B cell (primary cell): ENCODE data around the gene SNED1.

ENCODE experiments used
- CTCF ChIP-seq: fragments of 200-600 bp; IDR thresholded peaks from one replicate; pipeline ENCODE4 v1.8.0; 2022; ENCODE audit warnings: antibody characterized with exemption, mild to moderate bottlenecking
- EZH2 ChIP-seq: IDR thresholded peaks from 2 replicates; pipeline ENCODE4 v1.6.1; 2012; ENCODE audit warnings: borderline replicate concordance, low read depth, mild to moderate bottlenecking, moderate library complexity, low read length; ENCODE audit not compliant: insufficient read depth, poor library complexity, severe bottlenecking

DNA sequence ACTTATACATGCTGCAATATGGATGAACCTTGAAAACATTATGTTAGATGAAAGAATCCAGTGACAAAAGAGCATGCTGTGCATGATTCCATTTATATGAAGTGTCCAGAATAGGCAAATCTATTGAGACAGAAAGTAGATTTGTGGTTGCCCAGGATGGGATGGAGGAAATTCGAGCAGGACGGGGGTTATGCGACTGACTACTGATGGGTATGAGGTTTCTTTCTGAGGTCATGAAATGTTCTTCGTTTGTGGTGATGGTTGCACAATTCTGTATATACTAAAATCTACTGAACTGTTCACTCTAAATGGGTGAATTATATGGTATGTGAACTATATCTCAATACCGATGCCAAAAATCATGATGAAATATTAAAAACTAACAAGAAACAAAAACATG, 122.6 kb downstream of the SNED1 start:
- no peak for TF ChIP-seq EZH2
- no peak for TF ChIP-seq CTCF
